B cell (primary cell): ENCODE data around the gene DHX35. TPM values are rescaled to one million over a fixed set of nuclear protein-coding genes. Genes with fewer than 3 reads are reported as not detected.

Experiments used
- ATAC-seq: fragments of 200-7000 bp; cut with Tn5 transposase; one replicate; pipeline ENCODE4 v1.10.0; 2021; ENCODE audit warnings: low read depth, mild to moderate bottlenecking, moderate number of reproducible peaks, moderate library complexity
- CTCF ChIA-PET: fragments of 350-600 bp; sonication (Branson Sonifier 250); formaldehyde crosslinking; loops from one replicate; lab custom pipeline; 2021; ENCODE audit warnings: antibody characterized with exemption, inconsistent platforms; lab: Charles Lee
- POLR2A ChIA-PET: fragments of 350-600 bp; sonication (Branson Sonifier 250); formaldehyde crosslinking; loops from one replicate; lab custom pipeline; 2021; ENCODE audit warnings: antibody characterized with exemption; lab: Charles Lee
- DNase-seq: peaks from one replicate; pipeline ENCODE4 v3.0.0; 2013
- H2AFZ ChIP-seq: 2 replicates; pipeline ENCODE4 v1.6.1; 2012; ENCODE audit warnings: mild to moderate bottlenecking, low read depth, low read length; ENCODE audit not compliant: insufficient read depth, poor library complexity, severe bottlenecking
- H3K27ac ChIP-seq, 2 donors: 1 replicate in 1 of 2; 2 replicates in 1 of 2; pipeline ENCODE4 v1.5.1; 2012 to 2013; ENCODE audit warnings: low read length in 2 of 2, mild to moderate bottlenecking in 2 of 2, moderate library complexity in 1 of 2
- H3K27me3 ChIP-seq, 4 experiments: fragments of 200-600 bp in 1 of 4; sonication (generic) in 1 of 4; replicated peaks in 1 of 4; 1 replicate in 2 of 4; 2 replicates in 2 of 4; pipeline versions ENCODE4 v1.6.1 to v1.7.0; 2013 to 2016; ENCODE audit warnings: low read length in 3 of 4, mild to moderate bottlenecking in 2 of 4, mixed read lengths in 1 of 4, moderate library complexity in 1 of 4; ENCODE audit not compliant: insufficient read depth in 4 of 4, control insufficient read depth in 3 of 4; ENCODE audit errors: control extremely low read depth in 1 of 4
- H3K36me3 ChIP-seq, 2 experiments: replicated peaks in 1 of 2; 1 replicate in 1 of 2; 2 replicates in 1 of 2; pipeline versions ENCODE4 v1.6.1 to v1.7.1; 2013; ENCODE audit warnings: low read length in 1 of 2; ENCODE audit not compliant: insufficient read depth in 2 of 2, control insufficient read depth in 1 of 2; ENCODE audit errors: control extremely low read depth in 1 of 2, extremely low read depth in 1 of 2
- H3K4me1 ChIP-seq, 2 donors: fragments of 200-600 bp in 1 of 2; sonication (generic) in 1 of 2; 1 replicate in 1 of 2; 2 replicates in 1 of 2; pipeline versions ENCODE4 v1.5.1 to v1.6.1; 2013 to 2017; ENCODE audit warnings: low read length in 2 of 2; ENCODE audit not compliant: control insufficient read depth in 2 of 2, insufficient read depth in 2 of 2
- H3K4me2 ChIP-seq: replicated peaks from 2 replicates; pipeline ENCODE3; 2012; ENCODE audit warnings: mild to moderate bottlenecking, low read depth, low read length; ENCODE audit not compliant: poor library complexity, severe bottlenecking
- H3K4me3 ChIP-seq, 5 experiments: fragments of 200-600 bp in 1 of 5; sonication (generic) in 1 of 5; 1 replicate in 3 of 5; 2 replicates in 2 of 5; pipeline versions ENCODE4 v1.5.1 to v1.7.0; 2011 to 2016; ENCODE audit warnings: low read length in 4 of 5, mild to moderate bottlenecking in 4 of 5, low read depth in 2 of 5, control low read depth in 1 of 5, moderate library complexity in 1 of 5; ENCODE audit not compliant: insufficient read depth in 1 of 5; ENCODE audit errors: control extremely low read depth in 1 of 5, extremely low read depth in 1 of 5
- H3K79me2 ChIP-seq: fragments of 200-600 bp; sonication (generic); one replicate; pipeline ENCODE4 v1.6.0; 2016; ENCODE audit warnings: low read length; ENCODE audit not compliant: control insufficient read depth, insufficient read depth
- H3K9ac ChIP-seq: fragments of 200-600 bp; sonication (generic); 2 replicates; pipeline ENCODE4 v1.6.1; 2017; ENCODE audit warnings: mild to moderate bottlenecking, low read length, moderate library complexity
- H3K9me3 ChIP-seq, 3 donors: one replicate each; pipeline versions ENCODE4 v1.6.1 to v1.7.1; 2013; ENCODE audit warnings: low read length in 2 of 3; ENCODE audit not compliant: control insufficient read depth in 2 of 3, insufficient read depth in 1 of 3; ENCODE audit errors: control extremely low read depth in 1 of 3
- H4K20me1 ChIP-seq: 2 replicates; pipeline ENCODE4 v1.6.0; 2012; ENCODE audit warnings: mild to moderate bottlenecking, low read length; ENCODE audit not compliant: insufficient read depth, control insufficient read depth, poor library complexity, severe bottlenecking
- H3K27ac Mint-ChIP-seq: one replicate; pipeline ENCODE4 v1.8.0; 2021; ENCODE audit warnings: mixed read lengths
- H3K27me3 Mint-ChIP-seq: one replicate; pipeline ENCODE4 v1.8.0; 2021; ENCODE audit warnings: mixed read lengths
- H3K4me1 Mint-ChIP-seq: one replicate; pipeline ENCODE4 v1.8.0; 2021; ENCODE audit warnings: mixed read lengths
- H3K4me3 Mint-ChIP-seq: one replicate; pipeline ENCODE4 v1.8.0; 2021; ENCODE audit warnings: mixed read lengths
- H3K9me3 Mint-ChIP-seq: one replicate; pipeline ENCODE4 v1.8.0; 2022; ENCODE audit warnings: mixed read lengths; ENCODE audit not compliant: insufficient read depth
- EZH2 ChIP-seq: IDR thresholded peaks from 2 replicates; pipeline ENCODE4 v1.6.1; 2012; ENCODE audit warnings: borderline replicate concordance, low read depth, mild to moderate bottlenecking, moderate library complexity, low read length; ENCODE audit not compliant: insufficient read depth, poor library complexity, severe bottlenecking
- WGBS: methylation state at CpG from one replicate; pipeline ENCODE4 v1.1.5; 2013; ENCODE audit warnings: missing lambda C conversion rate; ENCODE audit not compliant: insufficient coverage; 5-methylcytosine and 5-hydroxymethylcytosine counted together
- intact Hi-C: fragments of 100-400 bp; cut with micrococcal nuclease; formaldehyde crosslinking; loops from one replicate; pipeline ENCODE4 v1.10.0; 2022
- polyA minus RNA-seq: library from RNA; depleted of rRNA, polyadenylated mRNA; stranded (reverse); fragments of >200 nt; gene quantifications from 2 replicates; pipeline ENCODE4 v1.2.3, GENCODE V29; 2012
- polyA plus RNA-seq: library from polyadenylated mRNA; depleted of rRNA; stranded (reverse); fragments of >200 nt; gene quantifications from 2 replicates; pipeline ENCODE4 v1.2.3, GENCODE V29; 2012
- total RNA-seq, 2 donors: library from RNA; stranded (reverse); fragments of 120-200 nt in 1 of 2; gene quantifications; 1 replicate in 1 of 2; 2 replicates in 1 of 2; pipeline versions ENCODE4 v1.2.3 to v1.2.4, GENCODE V29; 2013 to 2022
- TF ChIP-seq, protein P1 (sequence below): fragments of 200-600 bp; IDR thresholded peaks from one replicate; pipeline ENCODE4 v1.8.0; 2022; ENCODE audit warnings: antibody characterized with exemption, mild to moderate bottlenecking

The DHX35 gene, protein sequence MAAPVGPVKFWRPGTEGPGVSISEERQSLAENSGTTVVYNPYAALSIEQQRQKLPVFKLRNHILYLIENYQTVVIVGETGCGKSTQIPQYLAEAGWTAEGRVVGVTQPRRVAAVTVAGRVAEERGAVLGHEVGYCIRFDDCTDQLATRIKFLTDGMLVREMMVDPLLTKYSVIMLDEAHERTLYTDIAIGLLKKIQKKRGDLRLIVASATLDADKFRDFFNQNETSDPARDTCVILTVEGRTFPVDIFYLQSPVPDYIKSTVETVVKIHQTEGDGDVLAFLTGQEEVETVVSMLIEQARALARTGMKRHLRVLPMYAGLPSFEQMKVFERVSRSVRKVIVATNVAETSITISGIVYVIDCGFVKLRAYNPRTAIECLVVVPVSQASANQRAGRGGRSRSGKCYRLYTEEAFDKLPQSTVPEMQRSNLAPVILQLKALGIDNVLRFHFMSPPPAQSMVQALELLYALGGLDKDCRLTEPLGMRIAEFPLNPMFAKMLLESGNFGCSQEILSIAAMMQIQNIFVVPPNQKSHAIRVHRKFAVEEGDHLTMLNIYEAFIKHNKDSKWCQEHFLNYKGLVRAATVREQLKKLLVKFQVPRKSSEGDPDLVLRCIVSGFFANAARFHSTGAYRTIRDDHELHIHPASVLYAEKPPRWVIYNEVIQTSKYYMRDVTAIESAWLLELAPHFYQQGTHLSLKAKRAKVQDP
- total RNA-seq (7.5 and 8.4 TPM in 2 replicates), polyA plus RNA-seq (10.9 and 12.4 TPM in 2 replicates), polyA minus RNA-seq (7.6 and 9.1 TPM in 2 replicates)
- 9.8 TPM for total RNA-seq (2013)

DNA sequence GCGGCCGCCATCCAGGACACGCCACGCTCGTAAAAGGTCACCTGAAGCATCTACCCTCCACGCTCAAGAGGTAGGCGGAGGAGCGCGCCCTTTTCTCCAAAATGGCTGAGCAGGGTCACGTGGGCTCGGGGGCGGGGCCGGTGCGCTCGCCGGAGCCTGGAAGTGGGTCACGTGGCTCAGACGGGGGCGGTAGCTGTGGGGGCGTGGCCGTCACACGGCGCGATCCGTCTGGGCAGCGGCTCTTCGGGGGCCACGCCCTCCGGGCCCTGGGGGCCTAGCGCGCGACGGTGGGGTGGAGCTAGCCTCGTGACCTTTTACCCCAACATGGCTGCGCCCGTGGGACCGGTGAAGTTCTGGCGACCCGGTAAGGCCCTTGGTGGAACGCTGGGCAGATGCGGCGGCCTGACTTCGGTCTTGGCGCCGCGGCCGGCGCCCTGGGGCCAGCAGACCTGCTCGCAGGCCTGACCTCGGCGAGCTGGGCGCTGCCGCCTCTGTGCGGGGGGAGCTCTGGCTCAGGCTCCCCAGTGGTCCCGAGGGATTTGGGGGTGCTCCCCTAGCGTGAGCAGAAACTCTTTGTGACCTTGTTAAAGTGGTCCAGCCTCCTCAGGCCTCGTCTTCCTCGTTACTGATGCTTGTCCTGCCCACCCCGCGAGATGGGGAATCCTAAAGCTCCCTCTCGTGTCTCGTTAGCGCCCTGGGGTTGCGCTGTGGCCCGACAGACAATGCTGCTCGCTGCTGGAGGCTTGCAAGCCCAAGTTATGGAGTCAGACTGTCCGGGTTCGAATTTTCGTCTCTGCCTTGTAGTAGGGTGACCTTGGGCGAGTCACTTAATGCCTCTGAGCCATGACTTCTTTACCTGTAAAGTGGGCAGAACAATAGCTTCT lies at the start of gene DHX35:
Gene DHX35, plus strand, starts transcription at position 301 of the 884 bp plus-strand sequence. Its CDS starts 24 bp downstream, at position 325.
- POLR2A ChIA-PET, result interaction anchor here (0.7 to 1.3 kb wide), 8 partner anchors 27 to 236 kb away, joined by 3 to 10 read pairs (median 3); partner anchors contain the start of gene PPP1R16B
- Histone ChIP-seq H3K4me2 (peak within 1 kb of the TSS; percentile 77), H3K36me3 (peaks cover 1 to 3% of the 10 kb centered on the region in 2 experiments), H3K9me3 (no peaks in the 10 kb centered on the region), H4K20me1 (no peaks in the 10 kb centered on the region), H3K9ac (peak within 1 kb of the TSS; percentile 89), H3K79me2 (peaks cover 30% of the 10 kb centered on the region), H3K27ac (peak within 1 kb of the TSS; percentile 74 to 93), H3K4me3 (peak within 1 kb of the TSS; percentile 76 to 96 (median 94)), H3K27me3 (no peaks in the 10 kb centered on the region), H3K4me1 (peaks cover 14% of the 10 kb centered on the region in 2 donors), H2AFZ (peak within 1 kb of the TSS; percentile 95)
- CTCF ChIA-PET, result interaction anchor here (0.7 to 4.0 kb wide), 27 partner anchors 11 to 319 kb away, joined by 3 to 20 read pairs (median 5); partner anchors contain the start of genes ACTR5 and FAM83D
- Mint-ChIP-seq H3K4me1 (peaks cover 20% of the 10 kb centered on the region), H3K27ac (peak within 1 kb of the TSS; percentile 99), H3K4me3 (peak within 1 kb of the TSS; percentile 98), H3K9me3 (no peaks in the 10 kb centered on the region), H3K27me3 (no peaks in the 10 kb centered on the region)
- no peak for TF ChIP-seq EZH2
- TF ChIP-seq, protein P1, sequence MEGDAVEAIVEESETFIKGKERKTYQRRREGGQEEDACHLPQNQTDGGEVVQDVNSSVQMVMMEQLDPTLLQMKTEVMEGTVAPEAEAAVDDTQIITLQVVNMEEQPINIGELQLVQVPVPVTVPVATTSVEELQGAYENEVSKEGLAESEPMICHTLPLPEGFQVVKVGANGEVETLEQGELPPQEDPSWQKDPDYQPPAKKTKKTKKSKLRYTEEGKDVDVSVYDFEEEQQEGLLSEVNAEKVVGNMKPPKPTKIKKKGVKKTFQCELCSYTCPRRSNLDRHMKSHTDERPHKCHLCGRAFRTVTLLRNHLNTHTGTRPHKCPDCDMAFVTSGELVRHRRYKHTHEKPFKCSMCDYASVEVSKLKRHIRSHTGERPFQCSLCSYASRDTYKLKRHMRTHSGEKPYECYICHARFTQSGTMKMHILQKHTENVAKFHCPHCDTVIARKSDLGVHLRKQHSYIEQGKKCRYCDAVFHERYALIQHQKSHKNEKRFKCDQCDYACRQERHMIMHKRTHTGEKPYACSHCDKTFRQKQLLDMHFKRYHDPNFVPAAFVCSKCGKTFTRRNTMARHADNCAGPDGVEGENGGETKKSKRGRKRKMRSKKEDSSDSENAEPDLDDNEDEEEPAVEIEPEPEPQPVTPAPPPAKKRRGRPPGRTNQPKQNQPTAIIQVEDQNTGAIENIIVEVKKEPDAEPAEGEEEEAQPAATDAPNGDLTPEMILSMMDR, result peak; percentile 63
- ATAC-seq (peak; percentile 95), DNase-seq (peak; percentile 99)
- under 1% methylated on average over 70 of the region's 70 CpGs for WGBS
- intact Hi-C loops, result loop anchor here (1.0 to 10.0 kb wide), 7 partner anchors 36 to 1267 kb away; partner anchors contain the start of genes ACTR5, CTNNBL1, FAM83D and RALGAPB
